GM19035 (cell line): Measurements from ENCODE around the gene ARMC5.
"Not testable (repeated sequence)": the region's sequence is repeated elsewhere in the genome, so short reads cannot be mapped to it uniquely, and the experiment has no call there.

Experiments used
- ATAC-seq: cut with Tn5 transposase; IDR thresholded peaks from one replicate; pipeline ENCODE4 v1.9.1; 2021; ENCODE audit not compliant: unreplicated experiment

ARMC5 gene

GRCh38 chr16:31476303-31477219 lies 17.3 kb downstream of the ARMC5 start:
- ATAC-seq = peak; percentile 71

GRCh38 chr16:31477220-31478216 lies 18.2 kb downstream of the ARMC5 start:
- peak; percentile 32 for ATAC-seq

GRCh38 chr16:31478956-31479355 lies 19.7 kb downstream of the ARMC5 start:
- no peak for ATAC-seq

- ATAC-seq = no peak
Observed at GRCh38 chr16:31479751-31480150, 20.4 kb downstream of the ARMC5 start.

GRCh38 chr16:31480851-31481536 lies 21.7 kb downstream of the ARMC5 start:
- no peak for ATAC-seq

GRCh38 chr16:31483081-31483480 lies 23.8 kb downstream of the ARMC5 start, which contains the start of gene SLC5A2:
TSS of gene SLC5A2 (plus strand) at chr16:31483123. CDS start at chr16:31483137, 14 bp downstream.
- ATAC-seq = no peak

GRCh38 chr16:31484048-31484447 lies 24.7 kb downstream of the ARMC5 start:
- not testable (repeated sequence) for ATAC-seq

GRCh38 chr16:31484491-31485171 lies 25.3 kb downstream of the ARMC5 start:
- no peak for ATAC-seq

GRCh38 chr16:31485571-31485970 lies 26.3 kb downstream of the ARMC5 start:
- ATAC-seq = no peak

GRCh38 chr16:31486045-31486444 lies 26.7 kb downstream of the ARMC5 start:
- ATAC-seq = no peak

GRCh38 chr16:31487071-31487719 lies 27.9 kb downstream of the ARMC5 start:
- peak; percentile 3 for ATAC-seq

GRCh38 chr16:31487720-31488467 lies 28.6 kb downstream of the ARMC5 start:
- ATAC-seq = peak; percentile 90

- no peak for ATAC-seq
Observed at GRCh38 chr16:31488468-31489297, 29.4 kb downstream of the ARMC5 start.

GRCh38 chr16:31489298-31489564 lies 29.9 kb downstream of the ARMC5 start:
- ATAC-seq = no peak

GRCh38 chr16:31489616-31490584 lies 30.6 kb downstream of the ARMC5 start:
- ATAC-seq = no peak

GRCh38 chr16:31491778-31492418 lies 32.6 kb downstream of the ARMC5 start:
- no peak for ATAC-seq
